ENCODE data around the gene SERGEF.
A peak's percentile ranks its signal among the peaks of the same experiment; 100 is the strongest.

SERGEF gene

GRCh38 chr11:17766590-17766989 lies 246.3 kb downstream of the SERGEF start:
- ATAC-seq, result no peak

- no peak for ATAC-seq
Measured at GRCh38 chr11:17766073-17766359, 246.8 kb downstream of the SERGEF start.

- ATAC-seq, result no peak
Measured at GRCh38 chr11:17765356-17766072, 247.3 kb downstream of the SERGEF start.

GRCh38 chr11:17764446-17765218 lies 248.2 kb downstream of the SERGEF start:
- no peak for ATAC-seq

- no peak for ATAC-seq
Measured at GRCh38 chr11:17763703-17764102, 249.1 kb downstream of the SERGEF start.

GRCh38 chr11:17763244-17763643 lies 249.6 kb downstream of the SERGEF start:
- no peak for ATAC-seq

GRCh38 chr11:17762309-17762974 lies 250.4 kb downstream of the SERGEF start:
- ATAC-seq, result no peak

- ATAC-seq, result peak in 1 of 2 donors; percentile 30
Measured at GRCh38 chr11:17760102-17761029, 252.5 kb downstream of the SERGEF start.

- ATAC-seq, result no peak
Measured at GRCh38 chr11:17755891-17756290, 257.0 kb downstream of the SERGEF start.

- ATAC-seq, result no peak
Measured at GRCh38 chr11:17753641-17754040, 259.2 kb downstream of the SERGEF start.

GRCh38 chr11:17753153-17753552 lies 259.7 kb downstream of the SERGEF start:
- no peak for ATAC-seq

GRCh38 chr11:17752144-17752543 lies 260.7 kb downstream of the SERGEF start:
- no peak for ATAC-seq

- ATAC-seq, result no peak
Measured at GRCh38 chr11:17751558-17751957, 261.3 kb downstream of the SERGEF start.

GRCh38 chr11:17750801-17751165 lies 262.1 kb downstream of the SERGEF start:
- ATAC-seq, result no peak

- ATAC-seq, result no peak
Measured at GRCh38 chr11:17750013-17750800, 262.6 kb downstream of the SERGEF start.

GRCh38 chr11:17748761-17749721 lies 263.8 kb downstream of the SERGEF start:
- ATAC-seq, result no peak

- no peak for ATAC-seq
Measured at GRCh38 chr11:17748044-17748443, 264.8 kb downstream of the SERGEF start.

- ATAC-seq, result no peak
Measured at GRCh38 chr11:17747131-17747955, 265.5 kb downstream of the SERGEF start.

GRCh38 chr11:17746096-17746495 lies 266.8 kb downstream of the SERGEF start:
- no peak for ATAC-seq

Measured in activated CD4-positive, CD25-positive, alpha-beta regulatory T cell treated with anti-CD3 and anti-CD28 coated beads, Interleukin-2, amount 50 U/mL, for 24 hours (primary cell).